Heart right ventricle (tissue), 16 donors: ENCODE measurements around the gene UNC5B. TPM values are rescaled to one million over a fixed set of nuclear protein-coding genes. Genes with fewer than 3 reads are reported as not detected.

Source experiments
- ATAC-seq, 8 donors: fragments of 200-7000 bp; cut with Tn5 transposase; one replicate each; pipeline ENCODE4 v1.9.1; 2020; ENCODE audit warnings: mild to moderate bottlenecking in 8 of 8, moderate library complexity in 8 of 8, moderate number of reproducible peaks in 1 of 8
- DNase-seq, 2 donors: peaks; one replicate each; pipeline ENCODE4 v3.0.0-alpha.2; 2020
- H3K27ac ChIP-seq, 10 donors: fragments of 200-600 bp; sonication (generic) in 2 of 10; one replicate each; pipeline versions ENCODE4 v1.5.0 to v1.8.0; 2020 to 2022; ENCODE audit warnings: mild to moderate bottlenecking in 3 of 10
- H3K27me3 ChIP-seq, 7 donors: fragments of 200-600 bp; one replicate each; pipeline ENCODE4 v1.8.0; 2021 to 2022; ENCODE audit warnings: mild to moderate bottlenecking in 2 of 7
- H3K36me3 ChIP-seq, 9 donors: fragments of 200-600 bp; sonication (generic) in 1 of 9; one replicate each; pipeline versions ENCODE4 v1.5.0 to v1.8.0; 2020 to 2022; ENCODE audit warnings: mild to moderate bottlenecking in 2 of 9
- H3K4me1 ChIP-seq, 9 donors: fragments of 200-600 bp; sonication (generic) in 1 of 9; one replicate each; pipeline versions ENCODE4 v1.5.0 to v1.8.0; 2020 to 2022; ENCODE audit warnings: mild to moderate bottlenecking in 4 of 9
- H3K4me3 ChIP-seq, 10 donors: fragments of 200-600 bp; sonication (generic) in 2 of 10; one replicate each; pipeline versions ENCODE4 v1.5.0 to v1.8.0; 2020 to 2022; ENCODE audit warnings: mild to moderate bottlenecking in 7 of 10, moderate library complexity in 2 of 10
- H3K9me3 ChIP-seq, 11 donors: fragments of 200-600 bp in 10 of 11; sonication (generic) in 2 of 11; one replicate each; pipeline versions ENCODE4 v1.5.0 to v1.8.0; 2013 to 2022; ENCODE audit warnings: mild to moderate bottlenecking in 2 of 11, control low read depth in 1 of 11, moderate library complexity in 1 of 11
- CTCF ChIP-seq, 9 donors: fragments of 200-600 bp; sonication (generic) in 2 of 9; IDR thresholded peaks; one replicate each; pipeline versions ENCODE4 v1.5.0 to v1.8.0; 2021 to 2022; ENCODE audit warnings: antibody characterized with exemption in 9 of 9, mild to moderate bottlenecking in 5 of 9, moderate library complexity in 1 of 9
- WGBS, 2 donors: extraction: QIAGEN DNeasy Blood & Tissue Kit; methylation state at CpG; one replicate each; pipeline ENCODE4 v1.1.7; 2013; ENCODE audit warnings: inconsistent platforms in 1 of 2; 5-methylcytosine and 5-hydroxymethylcytosine counted together
- intact Hi-C, 10 donors: fragments of 100-400 bp; cut with DNase I; formaldehyde crosslinking; loops; one replicate each; pipeline versions ENCODE4 v1.11.1 to v1.14.2; 2022
- polyA plus RNA-seq, 2 donors: library from polyadenylated mRNA; stranded (reverse); fragments of 200-250 nt; gene quantifications; one replicate each; pipeline ENCODE4 v1.2.3, GENCODE V29; 2013
- total RNA-seq, 10 donors: library from RNA; stranded (reverse); fragmentation: NEBNext Ultra II Directional in 3 of 10; extraction: Animal tissue kit (Norgen Biotek cat#: 25700) in 3 of 10; gene quantifications; one replicate each; pipeline versions ENCODE4 v1.2.1 to v1.2.4, GENCODE V29; 2021 to 2023
- donor health status: Arrhythmogenic right ventricular cardiomyopathy.
- donor health status: ischemic (EF 13 %, LVEDD 7.1; RV severe dilation, severe dysfunction).
- donor health status: healthy with polysubstance abuse.
- donor health status: DM: no; HTN: yes; CAD: no.
- donor health status: DM: no; HTN: no; CAD: no.
- donor health status: ischemic (EF 25% LVEDD 6.9; RV normal size, moderate dysfunction).
- donor health status: ischemic (EF 25% LVEDD 5.7; RV mildly dilated, moderate dysfunction).
- donor health status: healthy.
- donor health status: DM: yes; HTN: yes; CAD: no.
- donor health status: Ischemic cardiomyopathy.
- donor health status: ischemic (EF 35%, LVEDD 5.7; RV mildly dilated, moderate dysfunction).
- donor health status: nonischemic (EF 11% LVEDD 7.7; RV severe dilation, severe dysfunction).
- donor health status: DM: yes; HTN: yes; CAD: no.
- donor health status: PGD.
- donor health status: ischemic (EF 29% LVEDD 5.4; RV normal size, mild dysfunction).
- donor health status: nonischemic (EF 23%, LVEDD 6.1; RV moderate dilation, normal function).

UNC5B gene
- total and polyA plus RNA-seq, 12 donors = 3.3 to 20.6 (median 12.1) TPM

DNA sequence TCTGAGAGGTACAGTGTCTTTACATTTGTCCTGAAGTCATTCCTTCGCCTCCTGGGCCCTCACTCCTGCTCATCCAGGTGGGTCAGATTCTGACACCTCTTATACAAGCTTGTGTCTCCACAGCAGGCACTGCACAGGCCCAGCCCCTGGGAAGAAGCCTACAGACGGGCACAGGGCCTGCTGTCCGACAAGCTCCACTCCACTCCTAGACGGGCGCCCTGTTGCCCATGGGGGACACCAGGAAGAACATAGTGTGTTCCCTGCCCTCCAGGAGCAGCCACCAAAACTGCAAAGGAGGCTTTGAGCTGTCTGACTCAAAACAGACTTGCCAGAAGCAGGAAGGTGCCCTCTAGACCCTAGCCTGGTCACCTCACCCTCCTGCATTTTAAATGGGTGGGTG is 61.1 kb downstream of the UNC5B start:
- peak overlapping the region in 1 of 10 donors; percentile 12 for H3K27ac ChIP-seq
- WGBS, 2 donors = 90 to 98% methylated on average over 5 of the region's 5 CpGs
- no peaks in the 10 kb centered on the region for H3K9me3 ChIP-seq
- TF ChIP-seq CTCF (IDR thresholded peaks at IDR 0.05) = no peak
- intact Hi-C loops = loop anchor here in 1 of 10 donors (5.0 kb wide), 1 partner anchor 346 kb away; no protein-coding TSS in a partner anchor
- H3K27me3 ChIP-seq = no peaks in the 10 kb centered on the region
- H3K36me3 ChIP-seq = no peaks in the 10 kb centered on the region
- ATAC-seq (no peak), DNase-seq (no peak)
- H3K4me1 ChIP-seq = peaks cover 20 to 85% (median 52%) of the 10 kb centered on the region in 9 donors
- H3K4me3 ChIP-seq = no peak overlapping the region

GRCh38 chr10:71274901-71275796 is 62.8 kb downstream of the UNC5B start:
- Histone ChIP-seq H3K9me3 (no peaks in the 10 kb centered on the region), H3K27me3 (no peaks in the 10 kb centered on the region), H3K27ac (peak overlapping the region in 3 of 10 donors; percentile 16 to 53 (median 44)), H3K4me3 (no peak overlapping the region), H3K4me1 (peaks cover 8 to 82% (median 42%) of the 10 kb centered on the region in 9 donors), H3K36me3 (peaks cover 0 to 8% (median 0%) of the 10 kb centered on the region in 9 donors)
- ATAC-seq (peak in 3 of 8 donors; percentile 23 to 45 (median 30)), DNase-seq (no peak)
- 63 to 69% methylated on average over 11 of the region's 11 CpGs for WGBS, 2 donors
- TF ChIP-seq CTCF (IDR thresholded peaks at IDR 0.05) = no peak
- intact Hi-C loops = loop anchor here in 2 of 10 donors (5.0 kb wide), 2 partner anchors 348 to 358 kb away; no protein-coding TSS in a partner anchor

DNA sequence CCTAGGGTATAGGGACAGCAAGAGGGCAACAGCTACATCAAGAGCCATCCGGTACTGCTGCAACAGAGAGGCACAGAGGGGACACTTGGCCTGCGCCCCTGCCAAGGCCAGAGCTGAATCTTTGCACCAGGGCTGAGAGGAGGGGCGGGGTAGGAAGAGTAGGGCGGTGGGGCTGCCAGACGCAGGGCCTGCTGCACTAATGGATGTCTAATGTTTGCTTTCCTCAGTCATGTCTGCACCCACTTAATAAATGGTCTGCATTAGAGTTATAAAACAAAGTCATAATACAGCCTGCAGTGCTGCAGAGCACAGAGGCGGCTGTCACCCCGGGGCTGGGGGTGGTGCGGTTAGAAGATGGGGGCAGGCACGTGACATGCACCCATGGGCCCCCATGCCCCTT is 64.5 kb downstream of the UNC5B start:
- DNase-seq = no peak
- H3K4me1 ChIP-seq = peaks cover 8 to 66% (median 28%) of the 10 kb centered on the region in 9 donors
- peaks cover 0 to 25% (median 2%) of the 10 kb centered on the region in 9 donors for H3K36me3 ChIP-seq
- ATAC-seq = no peak
- WGBS, 2 donors = 91 to 92% methylated on average over 9 of the region's 9 CpGs
- H3K4me3 ChIP-seq = no peak overlapping the region
- intact Hi-C loops = loop anchor here in 1 of 10 donors (5.0 kb wide), 1 partner anchor 360 kb away; no protein-coding TSS in a partner anchor
- no peaks in the 10 kb centered on the region for H3K27me3 ChIP-seq
- no peak for TF ChIP-seq CTCF (IDR thresholded peaks at IDR 0.05)
- no peak overlapping the region for H3K27ac ChIP-seq
- H3K9me3 ChIP-seq = no peaks in the 10 kb centered on the region

DNA sequence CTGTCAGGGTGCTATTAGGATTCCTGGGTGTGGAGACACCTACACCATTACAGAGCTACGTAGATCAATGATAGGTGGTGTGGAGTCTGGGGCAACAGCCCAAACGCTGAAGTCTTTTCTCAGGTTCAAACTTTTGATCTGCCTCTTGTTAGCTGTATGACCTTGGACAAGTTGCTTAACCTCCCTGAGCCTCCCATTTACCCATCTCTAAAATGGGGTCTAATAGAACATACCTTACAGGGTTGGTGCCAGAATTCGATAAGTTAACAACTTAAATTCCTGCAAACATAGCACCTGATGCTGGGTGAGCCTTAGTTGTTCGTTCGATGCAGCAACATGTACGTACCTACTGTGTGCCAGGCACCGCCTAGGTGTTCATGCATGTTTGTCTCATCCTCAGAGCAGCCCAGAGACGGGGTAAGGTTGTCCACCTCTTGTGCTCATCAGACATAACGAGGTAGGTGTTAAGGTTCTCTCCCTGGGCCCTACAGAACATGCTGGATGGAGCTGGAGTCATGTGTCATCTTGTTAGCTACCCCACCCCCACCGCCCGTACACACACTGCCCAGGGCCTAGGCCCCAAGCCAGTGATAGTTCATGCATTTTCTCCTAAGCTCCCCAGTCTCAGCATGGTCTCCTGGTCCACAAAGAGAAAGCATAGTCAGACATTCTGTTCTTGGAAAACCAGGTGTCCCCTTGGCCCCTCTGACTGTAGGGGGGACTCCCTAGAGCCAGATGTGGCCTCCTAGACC is 65.7 kb downstream of the UNC5B start:
- Histone ChIP-seq H3K27me3 (no peaks in the 10 kb centered on the region), H3K4me1 (peaks cover 8 to 53% (median 17%) of the 10 kb centered on the region in 9 donors), H3K36me3 (peaks cover 0 to 37% (median 9%) of the 10 kb centered on the region in 9 donors), H3K9me3 (no peaks in the 10 kb centered on the region), H3K4me3 (no peak overlapping the region), H3K27ac (no peak overlapping the region)
- ATAC-seq (no peak), DNase-seq (no peak)
- WGBS, 2 donors = 91 to 95% methylated on average over 11 of the region's 11 CpGs
- no peak for TF ChIP-seq CTCF (IDR thresholded peaks at IDR 0.05)
- intact Hi-C loops = loop anchor here in 1 of 10 donors (5.0 kb wide), 1 partner anchor 361 kb away; no protein-coding TSS in a partner anchor
